ENCODE results near the gene ZNF100.
"Not testable (repeated sequence)": the region's sequence is repeated elsewhere in the genome, so short reads cannot be mapped to it uniquely, and the experiment has no call there.

GRCh38 chr19:21673479-21673878, 93.9 kb downstream of the ZNF100 start:
- TF ChIP-seq POLR2A (IDR thresholded peaks at IDR 0.05; ENCODE audit: low read depth, low read length); POLR2AphosphoS5 (IDR thresholded peaks at IDR 0.05; ENCODE audit: low read depth, low read length); PAX5 (IDR thresholded peaks at IDR 0.05; ENCODE audit: insufficient read depth, low read length, severe bottlenecking); TAF1 (IDR thresholded peaks at IDR 0.05; ENCODE audit: low read depth, low read length); SPI1 (IDR thresholded peaks at IDR 0.05; ENCODE audit: low read depth, low read length); POU2F2 (IDR thresholded peaks at IDR 0.05; ENCODE audit: low read depth, low read length): not testable (repeated sequence)

Data from GM12891 (cell line).